ENCODE results near the gene WDR73.

GRCh38 chr15:84600331-84600686 lies 53.8 kb downstream of the WDR73 start:
- TF ChIP-seq CTCF (IDR thresholded peaks at IDR 0.05; ENCODE audit: low read depth, low read length, missing input control): no peak
- TF ChIP-seq SP1 (IDR thresholded peaks at IDR 0.05): no peak
- no peak for TF ChIP-seq FOXA1 (IDR thresholded peaks at IDR 0.05)
- no peak for TF ChIP-seq RAD21 (IDR thresholded peaks at IDR 0.05)
- TF ChIP-seq RXRA (IDR thresholded peaks at IDR 0.05): no peak
- no peak for TF ChIP-seq REST (IDR thresholded peaks at IDR 0.05)
- no peak for TF ChIP-seq YY1 (IDR thresholded peaks at IDR 0.05)
- TF ChIP-seq EGR1 (IDR thresholded peaks at IDR 0.05; ENCODE audit: low read depth in 2 of 2): no peak
- TF ChIP-seq JUND (IDR thresholded peaks at IDR 0.05): no peak
- peak; percentile 88 for TF ChIP-seq MAX (IDR thresholded peaks at IDR 0.05)
- no peak for TF ChIP-seq ATF3 (IDR thresholded peaks at IDR 0.05)
- no peak for TF ChIP-seq TAF1 (conservative IDR thresholded peaks at IDR 0.05)
- TF ChIP-seq HNF4A (conservative IDR thresholded peaks at IDR 0.05): peak in 1 of 2 donors; percentile 12
- no peak for TF ChIP-seq FOXA2 (IDR thresholded peaks at IDR 0.05)

All from liver (tissue), 3 donors.